Uterus (tissue), 4 donors: ENCODE results near the gene MMP13. TPM values are rescaled to one million over a fixed set of nuclear protein-coding genes. Genes with fewer than 3 reads are reported as not detected.
"Not testable (repeated sequence)": the region's sequence is repeated elsewhere in the genome, so short reads cannot be mapped to it uniquely, and the experiment has no call there.

Experiments
- DNase-seq, 2 donors: peaks; one replicate each; pipeline ENCODE4 v3.0.0-alpha.2; 2019 to 2020
- H3K27ac ChIP-seq, 2 donors: fragments of 200-600 bp; sonication (generic); 1 replicate in 1 of 2; 2 replicates in 1 of 2; pipeline ENCODE4 v1.5.1; 2016 to 2018
- H3K27me3 ChIP-seq, 2 donors: fragments of 200-600 bp; sonication (generic); one replicate each; pipeline ENCODE4 v1.5.1; 2018 to 2019; ENCODE audit warnings: control low read depth in 1 of 2
- H3K36me3 ChIP-seq, 2 donors: fragments of 200-600 bp; sonication (generic); one replicate each; pipeline ENCODE4 v1.5.1; 2019; ENCODE audit warnings: control low read depth in 1 of 2
- H3K4me1 ChIP-seq, 2 donors: fragments of 200-600 bp; sonication (generic); one replicate each; pipeline ENCODE4 v1.5.1; 2018 to 2019; ENCODE audit warnings: control low read depth in 1 of 2
- H3K4me3 ChIP-seq, 2 donors: fragments of 200-600 bp; sonication (generic); 1 replicate in 1 of 2; 2 replicates in 1 of 2; pipeline ENCODE4 v1.5.1; 2018 to 2019; ENCODE audit warnings: mild to moderate bottlenecking in 1 of 2
- H3K9me3 ChIP-seq, 2 donors: fragments of 200-600 bp; sonication (generic); one replicate each; pipeline ENCODE4 v1.5.1; 2019; ENCODE audit warnings: control low read depth in 1 of 2
- CTCF ChIP-seq, 4 experiments: fragments of 200-600 bp in 2 of 4; fragments of 450-650 bp in 2 of 4; sonication (generic) in 2 of 4; IDR thresholded peaks; one replicate each; pipeline ENCODE4 v1.5.1; 2016 to 2019; ENCODE audit warnings: antibody characterized with exemption in 4 of 4, mild to moderate bottlenecking in 2 of 4, moderate library complexity in 1 of 4
- POLR2A ChIP-seq, 2 donors: fragments of 450-650 bp; IDR thresholded peaks; one replicate each; pipeline ENCODE4 v1.6.1; 2016; ENCODE audit warnings: antibody characterized with exemption in 2 of 2, mild to moderate bottlenecking in 1 of 2, moderate library complexity in 1 of 2
- intact Hi-C: fragments of 100-400 bp; cut with DNase I; formaldehyde crosslinking; loops from one replicate; pipeline ENCODE4 v1.15.1; 2023; ENCODE audit warnings: low total_unique reads
- total RNA-seq, 4 donors: library from RNA; depleted of rRNA in 3 of 4; stranded (reverse); fragments of >200 nt in 3 of 4; gene quantifications; one replicate each; pipeline versions ENCODE4 v1.1.0 to v1.2.4, GENCODE V29; 2014 to 2023
- donor health status: DM: yes; HTN: yes; CAD: no.

The MMP13 gene
- total RNA-seq, result not detected

- H3K36me3 ChIP-seq, result no peaks in the 10 kb centered on the region
- TF ChIP-seq CTCF (IDR thresholded peaks at IDR 0.05), result no peak
- TF ChIP-seq POLR2A (IDR thresholded peaks at IDR 0.05), result no peak
- no peaks in the 10 kb centered on the region for H3K27me3 ChIP-seq
- intact Hi-C loops, result no loop called here
- H3K27ac ChIP-seq, result no peak within 1 kb of the TSS
- no peaks in the 10 kb centered on the region for H3K9me3 ChIP-seq
- no peaks in the 10 kb centered on the region for H3K4me1 ChIP-seq
- DNase-seq, result no peak
- H3K4me3 ChIP-seq, result no peak within 1 kb of the TSS
Measured at GRCh38 chr11:102955624-102956023, at the start of gene MMP13. MMP13 (minus strand) TSS chr11:102955732; CDS start chr11:102955705, 27 bp downstream.

- H3K27me3 ChIP-seq, DNase-seq, H3K27ac ChIP-seq, H3K36me3 ChIP-seq, intact Hi-C loops, H3K9me3 ChIP-seq, H3K4me3 ChIP-seq, H3K4me1 ChIP-seq: not testable (repeated sequence)
Measured at GRCh38 chr11:103004234-103004633, 48.7 kb upstream of the MMP13 start.

- no peaks in the 10 kb centered on the region for H3K36me3 ChIP-seq
- no peaks in the 10 kb centered on the region for H3K27me3 ChIP-seq
- TF ChIP-seq POLR2A (IDR thresholded peaks at IDR 0.05) (no peak), CTCF (IDR thresholded peaks at IDR 0.05) (no peak)
- no peak overlapping the region for H3K4me3 ChIP-seq
- H3K4me1 ChIP-seq, result no peaks in the 10 kb centered on the region
- no peak overlapping the region for H3K27ac ChIP-seq
- intact Hi-C loops, result no loop called here
- no peaks in the 10 kb centered on the region for H3K9me3 ChIP-seq
- no peak for DNase-seq
Measured at GRCh38 chr11:102994105-102994504, 38.6 kb upstream of the MMP13 start.

GRCh38 chr11:102991776-102992175, 36.2 kb upstream of the MMP13 start:
- intact Hi-C loops, result no loop called here
- Histone ChIP-seq H3K27me3 (no peaks in the 10 kb centered on the region), H3K27ac (no peak overlapping the region), H3K4me3 (no peak overlapping the region), H3K36me3 (no peaks in the 10 kb centered on the region), H3K4me1 (no peaks in the 10 kb centered on the region), H3K9me3 (no peaks in the 10 kb centered on the region)
- TF ChIP-seq CTCF (IDR thresholded peaks at IDR 0.05) (no peak), POLR2A (IDR thresholded peaks at IDR 0.05) (no peak)
- no peak for DNase-seq

- no peaks in the 10 kb centered on the region for H3K9me3 ChIP-seq
- no peaks in the 10 kb centered on the region for H3K4me1 ChIP-seq
- DNase-seq, result no peak
- no peak overlapping the region for H3K27ac ChIP-seq
- intact Hi-C loops, result no loop called here
- no peaks in the 10 kb centered on the region for H3K27me3 ChIP-seq
- H3K4me3 ChIP-seq, result no peak overlapping the region
- TF ChIP-seq CTCF (IDR thresholded peaks at IDR 0.05) (no peak), POLR2A (IDR thresholded peaks at IDR 0.05) (no peak)
- H3K36me3 ChIP-seq, result no peaks in the 10 kb centered on the region
Measured at GRCh38 chr11:102990145-102990544, 34.6 kb upstream of the MMP13 start.

- H3K27ac ChIP-seq, result no peak overlapping the region
- intact Hi-C loops, result no loop called here
- TF ChIP-seq CTCF (IDR thresholded peaks at IDR 0.05) (no peak), POLR2A (IDR thresholded peaks at IDR 0.05) (no peak)
- H3K9me3 ChIP-seq, result no peaks in the 10 kb centered on the region
- no peaks in the 10 kb centered on the region for H3K36me3 ChIP-seq
- no peak overlapping the region for H3K4me3 ChIP-seq
- no peak for DNase-seq
- no peaks in the 10 kb centered on the region for H3K4me1 ChIP-seq
- no peaks in the 10 kb centered on the region for H3K27me3 ChIP-seq
Measured at GRCh38 chr11:102989379-102990047, 34.0 kb upstream of the MMP13 start.
